NCI-H187 treated with DMSO at 0.1 percent for 48 hours (cell line): Measurements from ENCODE around the gene KRT85.
"Not testable (repeated sequence)": the region's sequence is repeated elsewhere in the genome, so short reads cannot be mapped to it uniquely, and the experiment has no call there.

Experiments used
- DNase-seq: peaks from one replicate; lab custom pipeline; 2025; lab: John Stamatoyannopoulos, UW

KRT85 gene

DNA sequence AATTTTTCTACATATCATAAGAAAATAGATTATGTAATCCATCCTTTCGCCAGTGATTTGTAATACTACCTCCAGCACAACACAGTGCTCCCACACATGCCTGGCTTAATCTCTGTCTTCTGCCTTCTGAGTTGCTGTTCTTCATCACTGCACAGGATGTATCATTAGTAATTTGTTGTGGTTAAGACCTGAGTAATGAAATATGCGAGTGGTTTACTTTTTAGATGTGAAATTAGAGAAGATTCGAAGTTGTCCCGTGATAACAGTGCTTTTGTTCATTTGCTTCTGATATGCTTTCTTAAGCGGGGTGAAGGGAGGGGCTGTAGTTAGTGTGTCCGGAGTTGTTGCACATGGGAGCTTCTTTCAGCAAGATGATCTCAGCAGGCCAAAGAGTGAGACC lies 18.1 kb downstream of the KRT85 start:
- no peak for DNase-seq

- no peak for DNase-seq
Observed at GRCh38 chr12:52347551-52348510, 19.4 kb downstream of the KRT85 start.

- DNase-seq: no peak
Observed at GRCh38 chr12:52347016-52347415, 20.3 kb downstream of the KRT85 start.

DNA sequence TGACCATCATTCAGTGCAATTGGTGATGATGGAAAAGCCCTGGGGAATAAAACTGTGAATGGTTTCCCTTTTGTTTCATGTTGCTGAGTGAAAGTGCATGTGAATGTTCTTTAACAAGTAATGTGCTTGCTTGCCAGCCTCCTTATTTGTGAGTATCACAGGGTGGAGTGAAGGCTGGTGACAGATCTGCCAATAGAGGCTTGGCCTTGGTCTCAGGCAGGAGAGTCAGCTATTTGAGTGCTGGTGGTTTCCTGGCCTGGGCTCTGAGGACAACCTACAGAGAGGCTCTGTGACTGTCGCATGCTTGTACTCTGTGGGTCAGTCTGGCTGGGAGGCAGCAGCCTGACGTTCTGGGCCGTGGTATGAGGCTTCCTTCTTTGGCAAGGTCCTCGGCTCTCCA lies 20.7 kb downstream of the KRT85 start:
- no peak for DNase-seq

DNA sequence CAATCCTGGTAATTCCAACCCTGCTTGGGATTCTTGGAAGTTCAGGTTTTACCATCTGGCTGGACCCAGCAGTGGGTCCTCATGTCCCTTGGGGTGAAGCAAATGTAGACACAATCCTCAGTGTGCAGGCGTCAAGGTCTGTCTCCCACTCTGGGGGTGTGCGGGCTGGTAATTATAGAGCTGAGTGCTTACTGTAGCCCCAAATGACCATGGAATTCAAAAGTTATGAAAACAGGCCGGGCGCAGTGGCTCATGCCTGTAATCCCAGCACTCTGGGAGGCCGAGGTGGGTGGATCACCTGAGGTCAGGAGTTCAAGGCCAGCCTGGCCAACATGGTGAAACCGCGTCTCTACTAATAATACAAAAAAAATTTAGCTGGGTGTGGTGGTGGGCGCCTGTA lies 22.2 kb downstream of the KRT85 start:
- not testable (repeated sequence) for DNase-seq

DNA sequence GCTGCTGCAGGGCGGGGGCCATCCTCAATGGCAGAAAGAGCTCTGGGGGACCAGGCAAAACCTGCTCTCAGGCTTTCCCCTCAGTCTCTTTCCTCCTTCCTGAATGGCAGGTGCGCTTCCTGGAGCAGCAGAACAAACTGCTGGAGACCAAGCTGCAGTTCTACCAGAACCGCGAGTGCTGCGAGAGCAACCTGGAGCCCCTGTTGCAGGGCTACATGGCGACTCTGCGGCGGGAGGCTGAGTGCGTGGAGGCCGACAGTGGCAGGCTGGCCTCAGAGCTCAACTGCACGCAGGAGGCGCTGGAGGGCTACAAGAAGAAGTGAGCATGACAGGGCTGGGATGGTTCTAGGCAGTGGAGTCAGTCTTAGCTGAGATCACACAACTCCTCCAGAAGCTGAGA lies 23.2 kb downstream of the KRT85 start:
- no peak for DNase-seq

DNA sequence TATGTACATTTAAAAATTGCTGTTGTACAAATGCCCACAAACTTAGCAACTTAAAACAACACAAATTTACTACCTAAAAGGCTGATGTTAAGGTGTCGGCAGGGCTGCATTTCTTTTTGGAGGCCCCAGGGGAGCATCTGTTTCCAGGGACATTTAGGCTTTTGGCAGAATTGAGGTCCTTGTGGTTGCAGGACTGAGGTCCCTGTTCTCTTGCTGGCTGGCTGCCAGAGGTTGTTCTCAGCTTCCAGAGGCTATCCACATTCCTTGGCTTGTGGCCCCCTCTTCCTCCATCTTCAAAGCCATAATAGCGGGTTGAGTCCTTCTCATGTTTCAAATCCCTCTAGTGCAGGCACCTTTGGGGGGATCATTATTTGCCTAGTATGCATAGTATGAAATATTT lies 23.7 kb downstream of the KRT85 start:
- no peak for DNase-seq

DNA sequence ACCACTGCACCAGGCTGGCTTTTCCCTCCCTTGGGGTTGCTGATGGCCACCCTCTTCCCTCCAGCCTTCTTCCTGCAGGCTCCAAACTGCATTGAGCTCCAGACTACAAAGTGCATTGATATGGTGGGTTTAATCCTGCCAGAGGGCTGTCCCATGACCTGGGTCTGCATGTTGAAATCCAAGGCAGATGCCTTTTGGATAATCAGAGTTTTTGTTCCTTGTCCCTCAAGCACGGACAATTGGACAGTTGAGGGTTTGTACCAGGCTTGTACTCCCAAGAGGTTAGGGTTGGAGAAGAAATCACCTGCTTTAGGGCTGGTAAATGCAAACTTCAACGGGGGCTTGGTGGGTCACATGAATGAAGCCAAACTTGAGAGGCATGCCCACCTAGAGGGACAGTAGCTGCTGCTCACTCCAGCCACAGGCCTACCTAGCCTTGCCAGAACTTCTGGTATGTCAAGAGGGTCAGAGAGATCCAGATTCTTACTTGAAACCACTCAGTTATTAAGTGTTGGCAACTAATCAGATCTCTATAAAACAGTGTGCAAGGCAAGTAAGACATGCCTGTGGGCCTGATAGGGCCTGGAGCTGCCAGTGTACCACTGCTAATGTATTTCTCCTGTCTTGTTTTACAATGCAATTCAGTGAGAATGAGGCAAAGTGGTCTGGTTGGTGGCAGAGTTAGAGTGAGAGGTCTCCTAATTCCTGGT lies 24.3 kb downstream of the KRT85 start:
- no peak for DNase-seq

DNA sequence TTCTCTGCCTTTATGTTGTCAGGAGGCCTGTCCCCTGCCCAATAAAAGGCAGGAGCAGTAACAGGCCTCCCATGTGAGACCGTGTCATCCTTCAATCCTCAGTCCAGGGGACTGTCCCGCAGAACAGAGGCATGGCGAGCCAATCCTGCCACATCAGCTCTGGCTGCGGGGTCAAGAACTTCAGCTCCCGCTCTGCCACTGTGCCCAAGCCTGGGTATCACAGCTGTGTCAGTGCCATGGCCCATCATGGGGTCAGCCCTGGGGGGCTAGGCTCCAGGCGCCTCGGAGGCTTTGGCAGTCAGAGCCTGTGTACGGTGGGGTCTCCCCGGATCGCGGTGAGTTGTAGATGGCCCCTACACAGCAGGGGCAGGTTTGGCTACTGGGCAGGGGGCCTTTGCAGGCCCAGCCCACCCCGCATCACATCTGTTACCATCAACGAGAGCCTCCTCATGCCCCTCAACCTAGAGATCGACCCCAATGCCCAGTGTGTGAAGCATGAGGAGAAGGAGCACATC lies 26.2 kb downstream of the KRT85 start:
- DNase-seq: no peak

GRCh38 chr12:52338241-52338960 lies 28.9 kb downstream of the KRT85 start:
- no peak for DNase-seq

DNA sequence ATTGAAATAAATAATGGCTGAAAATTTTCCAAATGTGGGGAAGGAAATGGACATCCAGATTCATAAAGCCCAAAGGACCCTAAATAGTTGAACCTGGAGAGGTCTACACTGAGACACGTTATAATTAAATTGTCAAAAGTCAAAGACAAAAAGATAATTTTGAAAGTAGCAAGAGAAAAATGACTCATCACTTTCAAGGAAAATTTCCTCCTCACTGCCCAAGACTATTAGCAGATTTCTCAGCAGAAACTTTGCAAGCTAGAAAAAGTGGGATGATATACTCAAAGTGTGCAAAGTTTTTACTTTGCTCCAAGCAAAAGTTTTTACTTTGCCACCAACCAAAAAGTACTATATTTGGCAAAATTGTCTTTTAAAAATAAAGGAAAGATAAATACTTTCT lies 30.2 kb downstream of the KRT85 start:
- DNase-seq: no peak

DNA sequence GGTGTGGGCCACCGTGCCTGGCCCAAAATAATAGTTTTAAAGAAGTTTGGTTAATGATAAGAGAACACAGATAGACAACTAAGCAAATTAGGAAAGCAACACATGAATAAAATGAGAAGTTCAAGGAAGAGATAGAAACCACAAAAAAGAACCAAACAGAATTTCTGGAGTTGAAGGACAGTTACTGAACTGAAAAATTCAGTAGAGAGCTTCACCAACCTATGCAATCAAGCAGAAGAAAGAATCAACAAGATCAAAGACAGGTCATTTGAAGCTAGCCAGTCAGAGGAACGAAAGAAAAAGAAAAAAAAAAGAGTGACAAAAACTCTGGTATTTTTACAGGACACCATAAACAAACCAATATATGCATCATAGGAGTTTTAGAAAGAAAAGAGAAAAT lies 30.6 kb downstream of the KRT85 start:
- DNase-seq: no peak

DNA sequence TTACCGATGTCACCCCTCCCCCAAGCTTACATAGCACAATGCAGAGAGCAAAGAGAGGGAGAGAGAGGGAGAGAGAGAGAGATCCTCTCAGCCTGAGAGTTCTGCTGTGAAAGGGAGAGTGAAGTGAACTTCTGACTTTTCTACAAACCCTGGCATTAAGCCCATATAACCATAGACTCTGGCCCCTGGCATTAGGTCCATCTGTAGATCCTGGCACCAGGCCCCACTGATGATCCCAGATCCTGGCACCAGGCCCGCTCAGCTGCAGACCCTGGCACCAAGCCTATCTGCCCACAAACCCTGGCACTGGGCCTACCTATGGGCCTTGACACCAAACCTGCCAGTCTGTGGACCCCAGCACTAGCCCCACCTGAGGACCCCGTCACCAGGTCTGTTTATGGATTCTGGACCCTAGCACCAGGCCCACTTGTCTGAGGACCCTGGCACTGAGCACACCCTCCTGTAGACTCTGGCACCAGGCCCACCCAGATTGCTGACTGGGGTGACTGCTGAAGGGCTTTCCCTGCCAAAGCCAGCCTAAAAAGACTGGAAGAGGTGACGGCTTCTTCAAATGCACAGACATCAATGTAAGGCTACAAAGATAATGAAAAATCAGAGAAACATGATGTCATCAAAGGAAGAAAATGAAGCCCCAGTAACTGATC lies 31.6 kb downstream of the KRT85 start:
- DNase-seq: no peak

- DNase-seq: no peak
Observed at GRCh38 chr12:52334185-52334584, 33.1 kb downstream of the KRT85 start.

- no peak for DNase-seq
Observed at GRCh38 chr12:52333321-52333720, 34.0 kb downstream of the KRT85 start.

DNA sequence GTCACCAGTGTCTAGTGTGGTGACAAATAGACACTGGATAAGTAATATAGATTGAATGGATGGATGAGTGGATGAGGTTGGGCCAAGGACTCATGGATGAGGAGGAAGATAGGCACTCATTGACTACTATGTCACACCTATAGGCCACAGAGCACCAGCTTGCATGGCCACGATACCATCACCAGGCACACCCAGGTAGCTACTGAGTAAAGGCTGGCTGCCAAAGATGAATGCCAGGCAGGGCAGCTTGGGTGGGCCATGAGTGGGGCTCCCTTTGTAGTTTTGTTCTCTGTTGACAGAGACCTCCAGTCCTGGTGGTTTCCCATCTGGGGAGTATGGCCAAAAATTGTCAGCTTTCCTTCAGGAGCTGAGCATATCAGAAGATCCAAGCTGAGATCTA lies 34.9 kb downstream of the KRT85 start:
- DNase-seq: no peak

DNA sequence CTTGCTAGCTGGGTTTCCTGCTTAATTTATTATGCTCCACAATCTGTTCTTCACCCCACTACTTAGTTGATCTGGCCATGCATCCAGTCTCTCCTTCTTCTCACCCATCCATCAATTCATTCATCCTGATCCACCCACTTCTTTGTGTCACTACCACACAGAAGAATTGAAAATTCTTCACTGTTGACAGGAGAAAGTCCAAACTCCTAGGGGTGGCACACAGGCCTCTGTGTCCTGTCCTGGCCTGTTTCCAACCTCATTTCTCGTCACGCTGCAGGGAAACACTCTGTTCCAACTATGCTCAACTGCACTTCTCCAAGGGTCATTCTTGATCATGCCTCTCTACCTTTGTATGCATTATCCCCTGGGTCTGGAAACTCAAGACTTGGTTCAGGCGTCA lies 35.4 kb downstream of the KRT85 start:
- no peak for DNase-seq

- DNase-seq: no peak
Observed at GRCh38 chr12:52331039-52331438, 36.2 kb downstream of the KRT85 start.

DNA sequence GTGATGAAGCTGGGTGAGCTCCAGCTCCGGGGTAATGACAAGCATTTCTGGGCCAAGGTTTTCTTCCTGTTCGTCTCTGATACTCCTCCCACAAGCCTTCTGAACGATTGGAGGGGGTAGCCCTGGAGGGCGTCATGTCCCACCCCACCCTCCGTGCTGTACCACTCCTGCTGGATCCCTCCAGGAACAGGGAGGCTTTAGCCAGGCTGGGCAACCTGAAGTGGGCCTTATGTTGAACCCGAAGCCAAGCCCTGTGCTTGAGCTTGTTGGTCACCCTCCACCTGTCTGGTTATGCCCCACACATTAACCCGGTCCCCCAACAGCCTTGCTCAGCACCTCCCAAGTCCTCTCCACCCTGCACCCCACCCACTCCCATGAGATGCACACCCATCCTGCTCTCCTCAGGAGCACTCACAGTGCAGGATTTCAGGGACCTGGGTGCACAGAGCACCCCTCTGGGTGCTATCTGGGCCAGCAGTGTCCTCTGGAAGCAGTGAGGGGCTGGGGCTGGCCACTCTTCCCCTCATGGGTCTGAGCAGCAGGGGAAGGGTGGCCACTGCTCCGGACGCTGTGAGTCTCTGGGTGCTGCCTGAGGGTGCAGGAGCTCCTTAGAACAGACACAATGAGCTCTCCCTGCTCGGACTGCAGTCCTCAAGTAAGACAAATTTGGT lies 39.3 kb downstream of the KRT85 start:
- no peak for DNase-seq

DNA sequence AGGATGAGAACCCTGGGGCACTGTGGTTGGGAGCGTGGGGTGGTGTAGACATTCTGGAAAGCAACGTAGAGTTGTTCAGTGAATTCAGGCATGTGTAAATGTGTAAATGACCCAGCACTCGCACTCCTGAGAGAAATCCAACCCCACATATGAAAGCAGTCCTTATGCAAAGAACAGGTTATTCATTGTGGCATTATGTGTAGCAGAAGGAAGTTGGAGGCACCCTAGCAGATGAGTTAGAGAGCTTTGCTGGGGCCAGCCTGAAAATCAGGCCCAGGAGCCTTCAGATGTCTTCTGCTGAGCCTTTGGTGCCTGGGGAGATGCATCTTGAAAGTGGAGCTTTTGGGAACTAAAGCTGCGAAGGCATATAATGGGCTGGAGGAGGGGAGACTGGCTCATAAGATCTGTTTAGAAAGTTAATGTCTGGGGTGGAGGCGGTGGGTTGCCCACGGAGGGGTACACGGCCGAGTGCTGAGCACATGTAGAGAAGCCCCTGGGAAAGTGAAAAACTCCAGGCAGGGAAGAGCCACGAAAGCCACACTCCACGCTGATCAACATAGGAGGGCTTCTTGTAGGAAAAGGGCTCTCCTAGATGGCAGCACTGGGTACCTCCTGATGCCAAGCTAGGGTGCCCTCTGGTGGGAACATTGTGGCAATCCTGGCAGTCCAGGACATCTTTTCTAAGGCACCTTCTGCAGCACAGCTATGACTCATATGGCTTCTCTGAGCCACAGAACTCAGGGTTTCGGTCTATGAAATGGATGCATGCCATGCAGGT lies 40.0 kb downstream of the KRT85 start:
- DNase-seq: peak; percentile 59

DNA sequence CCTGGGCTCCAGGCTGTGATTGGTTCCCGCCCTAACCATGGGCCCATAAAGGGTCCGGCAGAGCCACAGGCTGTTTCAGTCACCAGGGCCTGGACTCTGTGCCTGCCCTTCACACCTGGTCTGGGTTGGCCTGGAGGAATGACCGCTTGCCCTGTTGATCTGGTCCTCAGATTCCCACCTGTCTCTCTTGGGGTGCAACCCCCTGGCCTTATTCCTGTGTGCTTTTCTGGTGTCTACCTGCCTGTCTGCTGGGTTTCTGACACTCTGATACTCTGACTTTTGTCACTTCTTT lies 43.2 kb downstream of the KRT85 start:
- no peak for DNase-seq
